ENCODE measurements around the gene TMEM208. TPM values are rescaled to one million over a fixed set of nuclear protein-coding genes. Genes with fewer than 3 reads are reported as not detected.

TMEM208 gene
- total and polyA plus RNA-seq, 2 of the 13 experiments (the other 11 are each of a cell fraction or from before 2014, with no cell fraction given): 58.8 to 72.9 TPM

DNA sequence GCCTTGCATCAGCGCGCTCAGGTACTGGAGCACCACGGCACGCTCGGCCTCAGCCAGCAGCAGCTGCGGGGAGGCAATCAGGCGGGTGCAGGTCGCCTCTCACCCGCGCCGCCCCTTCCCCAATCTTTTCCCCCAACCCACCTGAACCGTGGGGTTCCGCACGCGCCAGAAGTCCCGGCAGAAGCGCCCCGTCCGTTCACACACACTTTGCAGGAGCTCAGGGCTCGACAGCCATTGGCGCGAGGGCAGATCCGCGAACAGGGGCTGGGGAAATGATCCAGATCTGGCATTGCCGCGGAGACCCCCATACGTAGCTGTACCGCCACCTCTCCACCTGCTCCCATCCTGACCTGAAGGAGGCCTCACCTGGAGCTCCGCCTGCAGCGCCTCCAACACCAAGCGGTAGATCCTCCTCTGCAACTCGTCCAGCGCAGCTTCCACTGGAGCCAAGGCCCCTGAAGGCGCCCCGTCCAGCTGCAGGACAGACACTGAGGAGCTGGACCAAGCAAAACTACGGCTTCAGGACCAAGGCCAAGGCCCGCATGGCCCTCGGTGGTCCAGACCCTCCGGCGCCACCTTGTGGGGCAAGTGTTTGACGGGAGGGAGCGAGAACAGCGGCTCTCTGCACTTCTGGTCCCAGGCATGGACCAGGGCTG is 41.8 kb upstream of the TMEM208 start (continued):
- TF ChIP-seq, protein P1, sequence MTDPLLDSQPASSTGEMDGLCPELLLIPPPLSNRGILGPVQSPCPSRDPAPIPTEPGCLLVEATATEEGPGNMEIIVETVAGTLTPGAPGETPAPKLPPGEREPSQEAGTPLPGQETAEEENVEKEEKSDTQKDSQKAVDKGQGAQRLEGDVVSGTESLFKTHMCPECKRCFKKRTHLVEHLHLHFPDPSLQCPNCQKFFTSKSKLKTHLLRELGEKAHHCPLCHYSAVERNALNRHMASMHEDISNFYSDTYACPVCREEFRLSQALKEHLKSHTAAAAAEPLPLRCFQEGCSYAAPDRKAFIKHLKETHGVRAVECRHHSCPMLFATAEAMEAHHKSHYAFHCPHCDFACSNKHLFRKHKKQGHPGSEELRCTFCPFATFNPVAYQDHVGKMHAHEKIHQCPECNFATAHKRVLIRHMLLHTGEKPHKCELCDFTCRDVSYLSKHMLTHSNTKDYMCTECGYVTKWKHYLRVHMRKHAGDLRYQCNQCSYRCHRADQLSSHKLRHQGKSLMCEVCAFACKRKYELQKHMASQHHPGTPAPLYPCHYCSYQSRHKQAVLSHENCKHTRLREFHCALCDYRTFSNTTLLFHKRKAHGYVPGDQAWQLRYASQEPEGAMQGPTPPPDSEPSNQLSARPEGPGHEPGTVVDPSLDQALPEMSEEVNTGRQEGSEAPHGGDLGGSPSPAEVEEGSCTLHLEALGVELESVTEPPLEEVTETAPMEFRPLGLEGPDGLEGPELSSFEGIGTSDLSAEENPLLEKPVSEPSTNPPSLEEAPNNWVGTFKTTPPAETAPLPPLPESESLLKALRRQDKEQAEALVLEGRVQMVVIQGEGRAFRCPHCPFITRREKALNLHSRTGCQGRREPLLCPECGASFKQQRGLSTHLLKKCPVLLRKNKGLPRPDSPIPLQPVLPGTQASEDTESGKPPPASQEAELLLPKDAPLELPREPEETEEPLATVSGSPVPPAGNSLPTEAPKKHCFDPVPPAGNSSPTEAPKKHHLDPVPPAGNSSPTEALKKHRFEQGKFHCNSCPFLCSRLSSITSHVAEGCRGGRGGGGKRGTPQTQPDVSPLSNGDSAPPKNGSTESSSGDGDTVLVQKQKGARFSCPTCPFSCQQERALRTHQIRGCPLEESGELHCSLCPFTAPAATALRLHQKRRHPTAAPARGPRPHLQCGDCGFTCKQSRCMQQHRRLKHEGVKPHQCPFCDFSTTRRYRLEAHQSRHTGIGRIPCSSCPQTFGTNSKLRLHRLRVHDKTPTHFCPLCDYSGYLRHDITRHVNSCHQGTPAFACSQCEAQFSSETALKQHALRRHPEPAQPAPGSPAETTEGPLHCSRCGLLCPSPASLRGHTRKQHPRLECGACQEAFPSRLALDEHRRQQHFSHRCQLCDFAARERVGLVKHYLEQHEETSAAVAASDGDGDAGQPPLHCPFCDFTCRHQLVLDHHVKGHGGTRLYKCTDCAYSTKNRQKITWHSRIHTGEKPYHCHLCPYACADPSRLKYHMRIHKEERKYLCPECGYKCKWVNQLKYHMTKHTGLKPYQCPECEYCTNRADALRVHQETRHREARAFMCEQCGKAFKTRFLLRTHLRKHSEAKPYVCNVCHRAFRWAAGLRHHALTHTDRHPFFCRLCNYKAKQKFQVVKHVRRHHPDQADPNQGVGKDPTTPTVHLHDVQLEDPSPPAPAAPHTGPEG (CRISPR knock-in tag; IDR thresholded peaks at IDR 0.05): peak; percentile 84; the same call in 1 of the 2 replicates
- TF ChIP-seq FOXK1 (CRISPR knock-in tag; IDR thresholded peaks at IDR 0.05; ENCODE audit: borderline replicate concordance, low read depth) (peak; percentile 62; the same call in 1 of the 2 replicates), ARNT (IDR thresholded peaks at IDR 0.05) (no peak), NCOR1 (IDR thresholded peaks at IDR 0.05; ENCODE audit: borderline replicate concordance, low read length) (no peak), MIER2 (CRISPR knock-in tag; IDR thresholded peaks at IDR 0.05) (peak; percentile 100), ZNF260 (CRISPR knock-in tag; IDR thresholded peaks at IDR 0.05; ENCODE audit: borderline replicate concordance, low read depth) (no peak), ZNF563 (CRISPR knock-in tag; IDR thresholded peaks at IDR 0.05) (peak; percentile 70; the same call in 1 of the 2 replicates), ZZZ3 (CRISPR knock-in tag; IDR thresholded peaks at IDR 0.05; ENCODE audit: borderline replicate concordance) (no peak), ZNF101 (CRISPR knock-in tag; IDR thresholded peaks at IDR 0.05; ENCODE audit: borderline replicate concordance, low read depth) (peak; percentile 68), ZNF350 (CRISPR knock-in tag; IDR thresholded peaks at IDR 0.05; ENCODE audit: borderline replicate concordance, low read depth) (peak; percentile 84), POLR2G (IDR thresholded peaks at IDR 0.05; ENCODE audit: low read depth, low read length) (no peak)
- TF ChIP-seq, protein P2, sequence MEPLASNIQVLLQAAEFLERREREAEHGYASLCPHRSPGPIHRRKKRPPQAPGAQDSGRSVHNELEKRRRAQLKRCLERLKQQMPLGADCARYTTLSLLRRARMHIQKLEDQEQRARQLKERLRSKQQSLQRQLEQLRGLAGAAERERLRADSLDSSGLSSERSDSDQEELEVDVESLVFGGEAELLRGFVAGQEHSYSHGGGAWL (CRISPR knock-in tag; IDR thresholded peaks at IDR 0.05): peak; percentile 96
- TF ChIP-seq, protein P3, sequence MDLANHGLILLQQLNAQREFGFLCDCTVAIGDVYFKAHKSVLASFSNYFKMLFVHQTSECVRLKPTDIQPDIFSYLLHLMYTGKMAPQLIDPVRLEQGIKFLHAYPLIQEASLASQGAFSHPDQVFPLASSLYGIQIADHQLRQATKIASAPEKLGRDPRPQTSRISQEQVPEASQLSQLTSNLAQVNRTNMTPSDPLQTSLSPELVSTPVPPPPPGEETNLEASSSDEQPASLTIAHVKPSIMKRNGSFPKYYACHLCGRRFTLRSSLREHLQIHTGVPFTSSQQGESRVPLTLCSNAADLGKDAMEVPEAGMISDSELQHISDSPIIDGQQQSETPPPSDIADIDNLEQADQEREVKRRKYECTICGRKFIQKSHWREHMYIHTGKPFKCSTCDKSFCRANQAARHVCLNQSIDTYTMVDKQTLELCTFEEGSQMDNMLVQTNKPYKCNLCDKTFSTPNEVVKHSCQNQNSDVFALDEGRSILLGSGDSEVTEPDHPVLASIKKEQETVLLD (CRISPR knock-in tag; IDR thresholded peaks at IDR 0.05; ENCODE audit: low read depth): 0 out of 2 replicates have a peak, but pooled peaks have one; percentile 82
- TF ChIP-seq, protein P4, sequence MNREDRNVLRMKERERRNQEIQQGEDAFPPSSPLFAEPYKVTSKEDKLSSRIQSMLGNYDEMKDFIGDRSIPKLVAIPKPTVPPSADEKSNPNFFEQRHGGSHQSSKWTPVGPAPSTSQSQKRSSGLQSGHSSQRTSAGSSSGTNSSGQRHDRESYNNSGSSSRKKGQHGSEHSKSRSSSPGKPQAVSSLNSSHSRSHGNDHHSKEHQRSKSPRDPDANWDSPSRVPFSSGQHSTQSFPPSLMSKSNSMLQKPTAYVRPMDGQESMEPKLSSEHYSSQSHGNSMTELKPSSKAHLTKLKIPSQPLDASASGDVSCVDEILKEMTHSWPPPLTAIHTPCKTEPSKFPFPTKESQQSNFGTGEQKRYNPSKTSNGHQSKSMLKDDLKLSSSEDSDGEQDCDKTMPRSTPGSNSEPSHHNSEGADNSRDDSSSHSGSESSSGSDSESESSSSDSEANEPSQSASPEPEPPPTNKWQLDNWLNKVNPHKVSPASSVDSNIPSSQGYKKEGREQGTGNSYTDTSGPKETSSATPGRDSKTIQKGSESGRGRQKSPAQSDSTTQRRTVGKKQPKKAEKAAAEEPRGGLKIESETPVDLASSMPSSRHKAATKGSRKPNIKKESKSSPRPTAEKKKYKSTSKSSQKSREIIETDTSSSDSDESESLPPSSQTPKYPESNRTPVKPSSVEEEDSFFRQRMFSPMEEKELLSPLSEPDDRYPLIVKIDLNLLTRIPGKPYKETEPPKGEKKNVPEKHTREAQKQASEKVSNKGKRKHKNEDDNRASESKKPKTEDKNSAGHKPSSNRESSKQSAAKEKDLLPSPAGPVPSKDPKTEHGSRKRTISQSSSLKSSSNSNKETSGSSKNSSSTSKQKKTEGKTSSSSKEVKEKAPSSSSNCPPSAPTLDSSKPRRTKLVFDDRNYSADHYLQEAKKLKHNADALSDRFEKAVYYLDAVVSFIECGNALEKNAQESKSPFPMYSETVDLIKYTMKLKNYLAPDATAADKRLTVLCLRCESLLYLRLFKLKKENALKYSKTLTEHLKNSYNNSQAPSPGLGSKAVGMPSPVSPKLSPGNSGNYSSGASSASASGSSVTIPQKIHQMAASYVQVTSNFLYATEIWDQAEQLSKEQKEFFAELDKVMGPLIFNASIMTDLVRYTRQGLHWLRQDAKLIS (CRISPR knock-in tag; IDR thresholded peaks at IDR 0.05): no peak
- TF ChIP-seq, protein P5, sequence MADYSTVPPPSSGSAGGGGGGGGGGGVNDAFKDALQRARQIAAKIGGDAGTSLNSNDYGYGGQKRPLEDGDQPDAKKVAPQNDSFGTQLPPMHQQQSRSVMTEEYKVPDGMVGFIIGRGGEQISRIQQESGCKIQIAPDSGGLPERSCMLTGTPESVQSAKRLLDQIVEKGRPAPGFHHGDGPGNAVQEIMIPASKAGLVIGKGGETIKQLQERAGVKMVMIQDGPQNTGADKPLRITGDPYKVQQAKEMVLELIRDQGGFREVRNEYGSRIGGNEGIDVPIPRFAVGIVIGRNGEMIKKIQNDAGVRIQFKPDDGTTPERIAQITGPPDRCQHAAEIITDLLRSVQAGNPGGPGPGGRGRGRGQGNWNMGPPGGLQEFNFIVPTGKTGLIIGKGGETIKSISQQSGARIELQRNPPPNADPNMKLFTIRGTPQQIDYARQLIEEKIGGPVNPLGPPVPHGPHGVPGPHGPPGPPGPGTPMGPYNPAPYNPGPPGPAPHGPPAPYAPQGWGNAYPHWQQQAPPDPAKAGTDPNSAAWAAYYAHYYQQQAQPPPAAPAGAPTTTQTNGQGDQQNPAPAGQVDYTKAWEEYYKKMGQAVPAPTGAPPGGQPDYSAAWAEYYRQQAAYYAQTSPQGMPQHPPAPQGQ (CRISPR knock-in tag; IDR thresholded peaks at IDR 0.05; ENCODE audit: borderline replicate concordance): no peak

All from HepG2 (cell line).